DND-41 (cell line): ENCODE data around the gene GPC5.

ENCODE experiments used
- ATAC-seq: fragments of 200-7000 bp; cut with Tn5 transposase; 3 replicates; pipeline ENCODE4 v1.9.1; 2021; ENCODE audit warnings: low read depth; ENCODE audit not compliant: insufficient read depth
- DNase-seq: peaks from one replicate; pipeline ENCODE4 v3.0.0-alpha.2; 2020
- H2AFZ ChIP-seq: 2 replicates; pipeline ENCODE4 v1.6.0; 2012; ENCODE audit warnings: low read depth, low read length
- H3K27ac ChIP-seq: 2 replicates; pipeline ENCODE4 v1.5.1; 2012; ENCODE audit warnings: low read length, inconsistent platforms
- H3K27me3 ChIP-seq: fragments of 200-600 bp; sonication (generic); 2 replicates; pipeline ENCODE4 v1.6.0; 2012; ENCODE audit warnings: low read length, mild to moderate bottlenecking, inconsistent platforms; ENCODE audit not compliant: insufficient read depth, poor library complexity
- H3K36me3 ChIP-seq: 2 replicates; pipeline ENCODE4 v1.5.1; 2012; ENCODE audit warnings: low read length, inconsistent platforms; ENCODE audit not compliant: insufficient read depth
- H3K4me1 ChIP-seq: 2 replicates; pipeline ENCODE4 v1.5.1; 2012; ENCODE audit warnings: mild to moderate bottlenecking, low read length; ENCODE audit not compliant: insufficient read depth
- H3K4me2 ChIP-seq: 2 replicates; pipeline ENCODE4 v1.6.0; 2012; ENCODE audit warnings: mild to moderate bottlenecking, moderate library complexity, low read length, inconsistent platforms; ENCODE audit not compliant: insufficient read depth
- H3K4me3 ChIP-seq, 2 experiments: fragments of 200-600 bp in 1 of 2; shearing (Covaris generic) in 1 of 2; 2 replicates each; pipeline ENCODE4 v1.5.1; 2012 to 2016; ENCODE audit warnings: inconsistent platforms in 2 of 2, low read length in 2 of 2, mild to moderate bottlenecking in 2 of 2, low read depth in 1 of 2, moderate library complexity in 1 of 2
- H3K79me2 ChIP-seq: 2 replicates; pipeline ENCODE4 v1.6.0; 2012; ENCODE audit warnings: low read length, inconsistent platforms; ENCODE audit not compliant: insufficient read depth
- H3K9ac ChIP-seq: 2 replicates; pipeline ENCODE4 v1.6.0; 2012; ENCODE audit warnings: low read depth, mild to moderate bottlenecking, inconsistent platforms, low read length, moderate library complexity
- H3K9me3 ChIP-seq: 2 replicates; pipeline ENCODE4 v1.5.1; 2012; ENCODE audit warnings: low read length, moderate library complexity, mild to moderate bottlenecking, inconsistent platforms; ENCODE audit not compliant: insufficient read depth, severe bottlenecking
- H4K20me1 ChIP-seq: 2 replicates; pipeline ENCODE4 v1.6.0; 2012; ENCODE audit warnings: low read length; ENCODE audit not compliant: insufficient read depth
- EZH2 ChIP-seq: IDR thresholded peaks from 3 replicates; pipeline ENCODE4 v1.6.1; 2012; ENCODE audit warnings: borderline replicate concordance, low read depth, mild to moderate bottlenecking, moderate library complexity, low read length, inconsistent platforms; ENCODE audit not compliant: severe bottlenecking
- TF ChIP-seq, protein P1 (sequence below): IDR thresholded peaks from 2 replicates; pipeline ENCODE4 v1.5.1; 2012; ENCODE audit warnings: borderline replicate concordance, low read length, moderate library complexity, mild to moderate bottlenecking; ENCODE audit not compliant: poor library complexity, severe bottlenecking; ENCODE audit errors: extremely low read depth

GPC5 gene

GRCh38 chr13:92459306-92459705 lies 1060.9 kb downstream of the GPC5 start:
- no peak overlapping the region for H3K4me3 ChIP-seq
- H3K9me3 ChIP-seq = no peaks in the 10 kb centered on the region
- no peaks in the 10 kb centered on the region for H3K79me2 ChIP-seq
- no peaks in the 10 kb centered on the region for H4K20me1 ChIP-seq
- no peaks in the 10 kb centered on the region for H3K27me3 ChIP-seq
- TF ChIP-seq, protein P1, sequence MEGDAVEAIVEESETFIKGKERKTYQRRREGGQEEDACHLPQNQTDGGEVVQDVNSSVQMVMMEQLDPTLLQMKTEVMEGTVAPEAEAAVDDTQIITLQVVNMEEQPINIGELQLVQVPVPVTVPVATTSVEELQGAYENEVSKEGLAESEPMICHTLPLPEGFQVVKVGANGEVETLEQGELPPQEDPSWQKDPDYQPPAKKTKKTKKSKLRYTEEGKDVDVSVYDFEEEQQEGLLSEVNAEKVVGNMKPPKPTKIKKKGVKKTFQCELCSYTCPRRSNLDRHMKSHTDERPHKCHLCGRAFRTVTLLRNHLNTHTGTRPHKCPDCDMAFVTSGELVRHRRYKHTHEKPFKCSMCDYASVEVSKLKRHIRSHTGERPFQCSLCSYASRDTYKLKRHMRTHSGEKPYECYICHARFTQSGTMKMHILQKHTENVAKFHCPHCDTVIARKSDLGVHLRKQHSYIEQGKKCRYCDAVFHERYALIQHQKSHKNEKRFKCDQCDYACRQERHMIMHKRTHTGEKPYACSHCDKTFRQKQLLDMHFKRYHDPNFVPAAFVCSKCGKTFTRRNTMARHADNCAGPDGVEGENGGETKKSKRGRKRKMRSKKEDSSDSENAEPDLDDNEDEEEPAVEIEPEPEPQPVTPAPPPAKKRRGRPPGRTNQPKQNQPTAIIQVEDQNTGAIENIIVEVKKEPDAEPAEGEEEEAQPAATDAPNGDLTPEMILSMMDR = no peak
- no peak for TF ChIP-seq EZH2
- H3K4me1 ChIP-seq = no peaks in the 10 kb centered on the region
- H3K36me3 ChIP-seq = no peaks in the 10 kb centered on the region
- ATAC-seq (no peak), DNase-seq (no peak)
- H3K9ac ChIP-seq = no peak overlapping the region
- no peak overlapping the region for H3K4me2 ChIP-seq
- no peak overlapping the region for H3K27ac ChIP-seq
- no peak overlapping the region for H2AFZ ChIP-seq

DNA sequence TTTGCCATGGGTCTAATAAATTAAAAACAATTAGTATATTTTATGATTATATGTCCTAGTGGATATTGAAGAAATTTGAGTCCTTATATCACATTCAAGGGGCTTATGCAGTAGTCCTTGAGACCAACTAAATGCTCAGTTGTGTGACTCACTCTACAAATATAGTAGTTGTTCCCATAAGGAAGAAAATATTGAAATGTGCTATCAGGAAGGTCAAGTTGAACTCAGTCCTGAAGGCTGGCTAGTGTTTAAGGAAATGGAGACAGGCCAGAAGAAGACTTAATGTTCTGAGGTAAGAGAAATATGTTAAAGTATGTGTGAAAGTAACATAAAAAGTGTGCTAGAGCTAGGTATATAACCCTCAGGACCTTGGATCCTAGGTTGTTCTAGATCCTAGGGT lies 1062.1 kb downstream of the GPC5 start:
- no peak overlapping the region for H2AFZ ChIP-seq
- no peak overlapping the region for H3K9ac ChIP-seq
- no peaks in the 10 kb centered on the region for H3K27me3 ChIP-seq
- H3K9me3 ChIP-seq = no peaks in the 10 kb centered on the region
- no peak overlapping the region for H3K4me2 ChIP-seq
- H3K79me2 ChIP-seq = no peaks in the 10 kb centered on the region
- H3K27ac ChIP-seq = no peak overlapping the region
- no peak overlapping the region for H3K4me3 ChIP-seq
- TF ChIP-seq EZH2 = no peak
- TF ChIP-seq, protein P1 = no peak
- no peak for ATAC-seq
- no peaks in the 10 kb centered on the region for H4K20me1 ChIP-seq
- DNase-seq = no peak
- H3K4me1 ChIP-seq = no peaks in the 10 kb centered on the region
- no peaks in the 10 kb centered on the region for H3K36me3 ChIP-seq

DNA sequence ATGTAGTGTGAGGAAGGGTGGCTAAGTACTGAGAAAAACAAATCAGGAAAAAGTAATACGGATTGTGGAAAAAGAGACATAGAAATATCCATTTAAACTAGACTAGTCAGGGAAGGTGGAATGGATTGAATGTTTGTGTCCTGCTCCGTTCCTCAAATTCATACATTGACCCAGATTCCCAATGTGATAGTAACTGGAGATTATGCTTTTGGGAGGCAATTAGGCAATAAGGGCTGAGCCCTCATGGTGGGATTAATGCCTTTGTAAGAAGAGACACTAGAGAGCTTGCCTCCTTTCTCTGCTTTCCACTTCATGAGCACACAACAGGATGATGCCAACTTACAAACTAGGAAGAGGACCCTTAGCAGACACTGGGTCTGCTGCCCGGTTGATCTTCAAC lies 1063.0 kb downstream of the GPC5 start:
- no peaks in the 10 kb centered on the region for H4K20me1 ChIP-seq
- no peak for DNase-seq

More for the DNA sequence above, 1063.0 kb downstream of the GPC5 start:
- Histone ChIP-seq H3K27ac (no peak overlapping the region), H3K9ac (no peak overlapping the region), H2AFZ (no peak overlapping the region), H3K4me2 (no peak overlapping the region), H3K79me2 (no peaks in the 10 kb centered on the region), H3K36me3 (no peaks in the 10 kb centered on the region), H3K9me3 (no peaks in the 10 kb centered on the region), H3K4me1 (no peaks in the 10 kb centered on the region), H3K27me3 (no peaks in the 10 kb centered on the region), H3K4me3 (no peak overlapping the region)
- no peak for ATAC-seq
- no peak for TF ChIP-seq EZH2
- TF ChIP-seq, protein P1 = no peak
